PFSK-1 (cell line): Measurements from ENCODE around the gene MCAT.
A peak's percentile ranks its signal among the peaks of the same experiment; 100 is the strongest.

Experiments used
- FOXP2 ChIP-seq: optimal IDR thresholded peaks from 2 replicates; pipeline ENCODE3; 2011; ENCODE audit warnings: borderline replicate concordance, control low read depth, inconsistent platforms; ENCODE audit not compliant: insufficient read depth; ENCODE audit errors: extremely low read length, extremely low read depth
- POLR2AphosphoS5 ChIP-seq: IDR thresholded peaks from 2 replicates; pipeline ENCODE4 v1.6.1; 2012; ENCODE audit warnings: low read depth, mild to moderate bottlenecking, control low read depth, low read length, moderate library complexity
- REST ChIP-seq, 2 experiments: IDR thresholded peaks; 2 replicates each; pipeline versions ENCODE4 v1.6.1 to v1.8.0; 2011 to 2012; ENCODE audit warnings: low read depth in 2 of 2, low read length in 2 of 2, control low read depth in 1 of 2, inconsistent platforms in 1 of 2, mild to moderate bottlenecking in 1 of 2, moderate library complexity in 1 of 2; ENCODE audit not compliant: insufficient read depth in 1 of 2
- SIN3A ChIP-seq: IDR thresholded peaks from 2 replicates; pipeline ENCODE4 v1.6.1; 2012; ENCODE audit warnings: mild to moderate bottlenecking, low read length, moderate library complexity, borderline replicate concordance; ENCODE audit not compliant: insufficient read depth
- TAF1 ChIP-seq: IDR thresholded peaks from 2 replicates; pipeline ENCODE4 v1.6.1; 2012; ENCODE audit warnings: low read length, control low read depth, borderline replicate concordance; ENCODE audit not compliant: insufficient read depth

The MCAT gene

GRCh38 chr22:43151251-43152002, 8.2 kb upstream of the MCAT start, which contains the start of gene TSPO:
TSPO (plus strand) TSS chr22:43151559; CDS start chr22:43159239, 7,680 bp downstream.
- TF ChIP-seq FOXP2: peak; percentile 30
- TF ChIP-seq TAF1: no peak
- TF ChIP-seq POLR2AphosphoS5: no peak
- no peak for TF ChIP-seq REST (IDR thresholded peaks at IDR 0.05; ENCODE audit: insufficient read depth in 1 of 2, low read depth in 2 of 2, low read length in 2 of 2)
- TF ChIP-seq SIN3A: no peak

DNA sequence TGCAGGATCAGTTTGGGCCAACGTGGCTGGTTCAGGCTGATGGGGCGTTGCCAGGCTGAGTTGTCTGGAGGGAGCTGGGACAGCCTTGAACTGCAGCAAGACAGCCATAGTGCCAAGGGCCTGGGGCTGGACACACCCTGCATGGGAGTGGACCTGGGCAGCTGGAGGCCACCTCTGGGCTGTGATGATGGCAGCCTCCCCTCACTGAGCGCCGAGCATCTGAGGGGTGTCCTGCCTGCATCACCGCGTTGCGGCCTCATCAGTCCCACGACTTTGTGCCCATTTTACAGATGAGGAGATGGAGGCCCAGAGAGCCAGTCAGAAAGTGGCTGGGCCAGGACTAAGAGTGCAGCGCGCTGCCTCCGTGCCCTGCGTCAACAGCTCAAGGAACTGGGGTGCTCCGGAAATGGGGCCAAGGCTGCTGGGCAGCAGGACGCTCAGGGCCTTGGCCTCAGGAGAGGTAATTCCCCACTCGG, 7.6 kb upstream of the MCAT start:
- no peak for TF ChIP-seq FOXP2
- TF ChIP-seq POLR2AphosphoS5: no peak
- no peak for TF ChIP-seq REST (IDR thresholded peaks at IDR 0.05; ENCODE audit: insufficient read depth in 1 of 2, low read depth in 2 of 2, low read length in 2 of 2)
- no peak for TF ChIP-seq TAF1
- no peak for TF ChIP-seq SIN3A

DNA sequence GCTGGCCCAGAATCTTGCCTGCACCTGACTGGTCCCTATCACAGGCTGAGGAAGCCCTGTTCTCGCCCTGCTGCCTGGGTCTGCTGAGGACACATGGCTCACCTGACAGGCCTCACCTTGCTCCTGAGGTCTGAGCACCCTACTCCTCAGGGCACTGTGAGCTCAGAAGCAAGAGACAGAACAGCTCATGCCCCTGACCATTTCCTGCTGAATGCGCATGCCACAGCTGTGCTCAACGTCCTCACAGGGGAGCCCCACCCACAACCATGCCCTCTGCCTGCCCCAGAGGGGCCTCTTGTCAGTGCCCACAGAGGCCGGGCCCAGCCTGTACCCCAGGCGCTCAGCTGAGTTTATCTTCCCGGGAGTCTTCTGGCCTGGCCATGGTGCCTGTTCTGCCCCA, 5.4 kb upstream of the MCAT start:
- TF ChIP-seq POLR2AphosphoS5 (no peak), FOXP2 (no peak), REST (IDR thresholded peaks at IDR 0.05; ENCODE audit: insufficient read depth in 1 of 2, low read depth in 2 of 2, low read length in 2 of 2) (no peak), SIN3A (no peak), TAF1 (no peak)

DNA sequence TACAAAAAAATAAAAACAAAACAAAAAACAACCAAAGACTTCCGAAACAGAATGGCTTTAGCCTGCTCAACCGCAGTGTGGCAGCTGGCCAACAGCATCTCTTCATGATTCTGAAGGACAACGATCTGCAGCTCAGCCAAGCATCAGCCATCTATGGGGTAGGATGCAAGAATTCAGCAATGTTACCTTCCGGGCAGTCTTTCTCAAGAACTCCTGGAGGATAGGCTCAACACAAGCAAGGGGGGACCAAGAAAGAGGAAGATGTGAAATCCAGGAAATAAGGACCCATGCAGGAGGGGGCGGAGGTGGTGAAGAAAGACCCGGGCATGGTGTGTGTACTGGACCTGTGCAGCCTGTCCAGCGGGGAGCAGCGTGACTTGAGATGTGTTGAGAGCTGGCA, 4.6 kb upstream of the MCAT start:
- no peak for TF ChIP-seq REST (IDR thresholded peaks at IDR 0.05; ENCODE audit: insufficient read depth in 1 of 2, low read depth in 2 of 2, low read length in 2 of 2)
- no peak for TF ChIP-seq FOXP2
- TF ChIP-seq SIN3A: no peak
- TF ChIP-seq TAF1: no peak
- no peak for TF ChIP-seq POLR2AphosphoS5

DNA sequence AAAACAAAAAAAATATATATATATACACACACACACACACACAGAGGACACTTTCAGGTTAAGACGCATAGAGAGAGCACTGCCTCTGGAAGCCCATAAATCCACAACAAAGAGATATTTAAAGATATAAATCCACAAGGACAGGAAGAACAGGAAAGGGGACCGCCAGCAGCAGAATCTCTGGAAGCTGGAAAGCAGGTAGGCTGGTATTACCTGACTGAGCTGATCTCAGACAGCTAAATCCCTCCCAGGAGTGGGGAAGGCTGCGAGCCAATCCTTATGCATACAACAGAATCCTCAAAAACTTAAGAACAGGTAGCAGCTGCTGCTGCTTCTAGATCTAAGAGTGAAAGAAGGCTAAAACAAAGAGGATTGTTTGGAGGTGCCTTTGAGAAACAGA, 1.8 kb upstream of the MCAT start:
- no peak for TF ChIP-seq POLR2AphosphoS5
